Stomach (tissue), 4 donors: ENCODE data around the gene SORCS2.

Experiments used
- EP300 ChIP-seq: sonication (generic); formaldehyde crosslinking; IDR thresholded peaks from one replicate; pipeline ENCODE4 v1.6.1; 2017; ENCODE audit warnings: antibody characterized with exemption
- TF ChIP-seq, protein P1 (sequence below), 7 experiments: fragments of 450-650 bp in 4 of 7; fragments of 200-600 bp in 3 of 7; sonication (generic) in 3 of 7; IDR thresholded peaks; one replicate each; pipeline ENCODE4 v1.5.1; 2016 to 2019; ENCODE audit warnings: antibody characterized with exemption in 7 of 7, control low read depth in 2 of 7, mild to moderate bottlenecking in 1 of 7

DNA sequence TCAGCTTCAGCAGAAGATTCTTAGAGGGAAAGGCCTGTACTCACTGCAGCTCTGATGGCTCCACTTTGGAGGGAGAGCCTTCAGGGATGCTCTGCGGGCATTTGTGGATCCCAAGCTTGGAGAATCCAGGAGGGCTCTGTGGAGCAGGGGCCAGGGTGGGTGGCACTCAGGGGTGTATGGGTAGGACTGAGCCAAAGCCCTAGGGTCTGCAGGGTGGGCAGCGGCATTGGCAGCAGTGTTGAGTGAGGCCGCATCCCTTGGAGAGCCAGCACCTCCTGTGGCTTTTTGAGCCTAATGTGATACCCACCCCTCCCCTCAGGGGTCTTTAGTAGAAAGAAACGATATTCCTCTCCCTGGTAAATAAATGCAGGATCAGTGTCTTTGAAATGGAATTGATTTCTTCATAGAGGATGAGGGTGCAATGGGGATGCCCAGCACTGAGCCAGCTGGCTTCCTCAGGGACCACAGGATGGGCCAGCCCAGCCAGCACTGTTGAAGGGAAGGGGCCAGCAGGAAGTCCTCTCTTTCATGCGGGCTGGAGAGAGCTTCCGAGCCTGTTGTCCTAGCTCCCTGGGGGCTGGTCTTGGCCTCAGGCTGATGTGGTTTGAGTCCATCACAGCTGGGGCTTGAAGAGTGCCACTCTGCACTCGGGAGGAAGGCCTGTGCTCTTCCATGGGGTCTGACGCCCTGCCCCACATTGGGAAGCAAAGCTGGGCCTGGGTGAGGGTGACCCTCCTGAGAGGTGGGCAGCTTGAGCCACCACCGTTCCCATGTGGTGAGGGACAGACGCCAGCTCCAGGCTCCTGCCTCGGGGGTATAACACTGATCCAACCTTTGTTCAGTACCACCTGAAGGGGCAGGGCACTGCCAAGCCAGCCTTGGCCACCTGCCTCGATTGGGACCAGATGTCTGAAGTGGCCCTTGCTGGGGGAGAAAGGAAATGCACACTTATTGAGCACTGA lies 192.9 kb downstream of the SORCS2 start:
- TF ChIP-seq, protein P1, sequence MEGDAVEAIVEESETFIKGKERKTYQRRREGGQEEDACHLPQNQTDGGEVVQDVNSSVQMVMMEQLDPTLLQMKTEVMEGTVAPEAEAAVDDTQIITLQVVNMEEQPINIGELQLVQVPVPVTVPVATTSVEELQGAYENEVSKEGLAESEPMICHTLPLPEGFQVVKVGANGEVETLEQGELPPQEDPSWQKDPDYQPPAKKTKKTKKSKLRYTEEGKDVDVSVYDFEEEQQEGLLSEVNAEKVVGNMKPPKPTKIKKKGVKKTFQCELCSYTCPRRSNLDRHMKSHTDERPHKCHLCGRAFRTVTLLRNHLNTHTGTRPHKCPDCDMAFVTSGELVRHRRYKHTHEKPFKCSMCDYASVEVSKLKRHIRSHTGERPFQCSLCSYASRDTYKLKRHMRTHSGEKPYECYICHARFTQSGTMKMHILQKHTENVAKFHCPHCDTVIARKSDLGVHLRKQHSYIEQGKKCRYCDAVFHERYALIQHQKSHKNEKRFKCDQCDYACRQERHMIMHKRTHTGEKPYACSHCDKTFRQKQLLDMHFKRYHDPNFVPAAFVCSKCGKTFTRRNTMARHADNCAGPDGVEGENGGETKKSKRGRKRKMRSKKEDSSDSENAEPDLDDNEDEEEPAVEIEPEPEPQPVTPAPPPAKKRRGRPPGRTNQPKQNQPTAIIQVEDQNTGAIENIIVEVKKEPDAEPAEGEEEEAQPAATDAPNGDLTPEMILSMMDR (IDR thresholded peaks at IDR 0.05): no peak
- no peak for TF ChIP-seq EP300
